Activated CD8-positive, alpha-beta memory T cell treated with anti-CD3 and anti-CD28 coated beads, Interleukin-2, amount 50 U/mL, for 4 hours (primary cell): ENCODE measurements around the gene CNTN6.

Source experiments
- DNase-seq: peaks from one replicate; pipeline ENCODE4 v3.0.0-alpha.2; 2020

CNTN6 gene

GRCh38 chr3:1183320-1184048 lies 90.7 kb downstream of the CNTN6 start:
- DNase-seq: no peak

DNA sequence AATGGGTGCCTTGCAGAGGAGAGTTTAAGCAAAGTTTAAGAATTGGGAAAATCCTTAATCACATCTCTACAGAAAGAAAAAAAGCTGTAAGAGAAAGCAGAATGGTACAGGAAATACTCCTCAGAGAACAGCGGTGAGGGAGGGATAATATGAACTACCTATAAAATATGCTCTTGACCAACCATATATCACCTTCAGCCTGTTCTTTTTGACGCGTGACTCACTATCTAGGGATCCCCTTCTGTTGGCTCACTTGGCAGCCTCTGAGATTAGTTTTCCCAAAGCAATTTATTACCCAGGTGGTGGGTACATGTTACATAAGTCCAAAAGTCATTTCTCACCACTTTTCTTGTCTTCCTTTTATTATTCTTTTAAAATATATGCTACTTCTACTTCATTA lies 97.7 kb downstream of the CNTN6 start:
- DNase-seq: no peak

GRCh38 chr3:1191026-1191425 lies 98.2 kb downstream of the CNTN6 start:
- no peak for DNase-seq

- DNase-seq: no peak
Measured at GRCh38 chr3:1195947-1196346, 103.1 kb downstream of the CNTN6 start.

GRCh38 chr3:1197051-1197450 lies 104.2 kb downstream of the CNTN6 start:
- no peak for DNase-seq

DNA sequence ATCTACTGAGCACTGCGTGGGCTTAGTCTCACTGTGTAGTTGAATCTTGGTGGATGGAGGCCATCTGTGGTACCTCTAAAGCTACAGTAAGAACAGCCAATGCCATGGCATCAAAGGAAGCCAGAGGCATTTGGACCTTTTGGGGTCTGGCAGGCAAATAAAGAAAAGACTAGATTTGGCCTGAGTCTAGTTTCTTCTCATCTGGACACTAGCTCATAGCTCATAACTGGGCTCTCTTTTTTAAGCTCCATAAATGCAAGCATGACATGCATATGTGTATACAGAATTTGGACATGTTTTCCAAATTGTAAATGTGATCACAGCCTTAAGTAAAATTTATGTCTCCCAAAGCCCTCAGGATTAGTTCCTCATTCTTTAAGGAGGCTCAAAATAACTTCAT lies 107.5 kb downstream of the CNTN6 start:
- no peak for DNase-seq

GRCh38 chr3:1207904-1208303 lies 115.1 kb downstream of the CNTN6 start:
- DNase-seq: no peak

- DNase-seq: no peak
Measured at GRCh38 chr3:1214933-1215332, 122.1 kb downstream of the CNTN6 start.

DNA sequence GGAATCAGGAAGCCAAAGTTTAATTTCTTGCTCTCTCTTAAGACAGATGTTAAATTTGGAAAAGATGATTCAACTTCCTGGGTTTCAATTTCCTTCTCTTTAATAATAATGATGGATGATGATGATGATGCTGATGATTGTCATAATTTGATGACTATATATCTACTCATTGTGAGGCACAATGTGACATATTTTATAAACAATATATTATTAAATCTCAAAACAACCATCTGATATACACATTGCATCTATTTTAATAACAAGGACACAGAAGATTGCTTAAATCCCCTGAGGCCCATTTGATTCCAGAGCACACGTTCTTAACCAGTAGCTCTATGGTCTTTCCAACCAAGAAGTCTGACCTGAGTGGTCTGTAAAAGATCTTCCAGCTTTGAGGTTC lies 124.0 kb downstream of the CNTN6 start:
- DNase-seq: no peak

- DNase-seq: no peak
Measured at GRCh38 chr3:1227111-1227510, 134.3 kb downstream of the CNTN6 start.

DNA sequence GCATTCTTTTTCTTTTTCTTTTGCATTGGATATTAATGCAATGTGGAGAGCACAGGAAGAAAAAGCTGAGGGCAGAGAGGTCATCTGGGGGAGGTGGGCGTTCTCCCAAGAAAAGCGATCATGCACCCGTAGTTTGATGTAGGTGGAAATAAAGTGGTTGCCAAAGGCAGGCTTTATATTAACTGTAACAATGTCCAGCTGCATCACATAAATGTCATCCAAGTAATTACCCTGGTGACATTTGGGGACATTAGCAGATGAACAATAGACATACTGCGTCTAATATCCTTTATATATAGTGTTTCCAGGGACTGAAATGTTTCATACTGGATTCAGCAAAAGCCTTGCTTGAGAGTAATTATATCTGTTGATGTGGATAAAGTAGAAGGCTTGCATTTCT lies 135.5 kb downstream of the CNTN6 start:
- no peak for DNase-seq

DNA sequence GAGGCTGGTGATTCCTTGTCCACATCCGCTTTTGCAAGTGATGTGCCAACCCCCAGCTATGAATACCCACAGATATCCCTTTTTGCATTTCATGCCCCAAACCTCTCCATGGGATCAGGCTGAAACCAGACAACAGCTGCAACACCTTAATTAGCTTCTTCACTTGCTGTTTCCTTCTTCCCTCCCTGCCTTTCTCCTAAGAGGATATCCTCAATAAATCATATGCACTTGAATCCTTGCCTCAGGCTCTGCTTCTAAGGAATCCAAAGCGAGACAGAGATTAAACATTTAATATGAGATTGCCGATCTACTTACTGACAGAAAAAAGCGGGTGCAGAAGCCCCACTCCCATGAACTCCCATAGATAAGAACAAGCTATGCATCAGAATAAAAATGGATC lies 138.1 kb downstream of the CNTN6 start:
- no peak for DNase-seq

DNA sequence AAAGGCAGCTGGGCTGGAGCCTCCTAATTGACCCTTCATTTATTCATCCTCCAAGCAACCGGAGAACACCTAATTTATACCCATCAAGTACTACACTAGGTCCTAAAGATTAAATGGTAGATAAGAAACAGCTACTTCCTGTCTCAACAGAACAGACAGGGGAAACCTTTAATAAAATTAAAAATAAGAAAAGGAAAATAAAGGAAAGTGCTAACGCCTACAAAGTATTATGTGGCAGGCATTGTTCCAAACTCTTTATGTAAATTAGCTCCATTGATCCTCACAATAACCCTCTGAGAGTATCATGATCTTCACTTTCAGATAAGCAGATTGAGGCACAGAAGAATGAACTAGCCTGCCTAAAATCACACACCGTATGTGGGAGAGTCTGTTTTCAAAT lies 139.5 kb downstream of the CNTN6 start:
- no peak for DNase-seq

GRCh38 chr3:1235526-1236120 lies 142.8 kb downstream of the CNTN6 start:
- no peak for DNase-seq

DNA sequence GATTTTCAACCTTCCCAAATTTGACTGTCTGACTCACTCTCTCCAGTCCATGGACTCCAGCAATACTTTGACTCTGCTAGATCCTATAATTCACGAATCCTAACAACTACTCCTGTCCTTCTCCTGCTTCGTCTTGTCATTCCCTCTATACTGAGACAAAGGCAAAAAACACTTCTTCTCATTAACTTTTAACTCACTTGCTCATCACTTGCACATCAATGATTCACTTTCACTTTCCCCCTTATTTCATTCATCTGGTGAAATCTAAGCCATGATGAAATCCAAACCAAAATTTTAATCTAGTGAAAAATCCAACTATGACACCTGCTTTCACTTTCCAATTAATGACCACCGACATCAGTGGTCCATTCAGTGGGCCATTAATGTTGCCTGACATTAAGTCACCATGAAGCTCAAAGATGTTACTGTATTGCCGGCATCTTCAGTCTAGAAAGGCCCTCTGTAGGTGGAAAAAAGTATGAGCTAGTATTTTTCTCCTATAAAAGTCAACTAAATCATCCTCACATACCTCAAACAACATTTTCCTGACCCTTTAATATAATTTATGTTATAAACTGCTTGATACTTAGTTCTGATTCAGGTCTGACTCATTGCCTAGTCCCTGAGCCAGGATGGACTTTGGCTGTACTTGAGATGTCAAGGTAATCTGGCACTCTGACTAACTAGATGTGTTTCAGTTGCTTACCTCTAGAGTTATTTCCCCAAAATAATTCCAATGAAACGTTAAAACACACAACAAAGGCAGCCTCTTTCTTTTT lies 158.6 kb downstream of the CNTN6 start:
- DNase-seq: no peak

DNA sequence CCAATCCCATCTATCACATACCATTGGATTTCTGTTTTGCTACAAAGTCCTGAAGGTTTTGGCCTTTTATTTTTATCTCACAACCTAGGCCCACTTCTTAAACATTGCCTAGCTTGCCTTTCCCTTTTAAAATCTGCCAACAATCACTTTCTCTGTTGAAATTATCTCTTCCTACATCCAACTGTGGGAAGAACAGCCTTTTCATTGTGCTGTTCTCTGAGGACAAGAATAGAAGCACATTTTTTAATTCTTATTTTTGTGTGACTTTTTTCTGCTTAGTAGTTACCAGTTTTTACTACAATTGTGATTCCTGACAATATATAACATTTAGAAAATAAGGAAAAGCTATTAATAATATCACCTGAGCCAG lies 159.2 kb downstream of the CNTN6 start:
- no peak for DNase-seq

- DNase-seq: no peak
Measured at GRCh38 chr3:1262246-1262645, 169.4 kb downstream of the CNTN6 start.

DNA sequence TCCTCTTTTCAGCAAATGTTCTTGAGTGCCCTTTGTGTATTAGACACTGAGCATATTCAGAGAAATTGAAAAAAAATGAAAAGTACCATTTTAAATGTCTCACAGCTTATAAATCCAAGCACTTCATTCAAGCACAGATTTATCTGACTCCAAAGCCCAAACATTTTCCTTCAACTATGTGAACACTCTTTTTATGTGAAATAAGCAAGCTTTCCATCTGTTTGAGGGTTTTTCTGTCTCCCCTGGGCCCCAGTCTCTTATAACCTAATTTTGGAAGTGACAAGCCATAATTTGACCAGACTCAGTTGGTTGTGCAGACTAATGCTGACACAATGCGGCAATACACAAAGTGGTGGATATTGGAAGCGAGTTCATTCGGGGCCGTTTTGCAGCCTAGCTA lies 170.3 kb downstream of the CNTN6 start:
- no peak for DNase-seq

DNA sequence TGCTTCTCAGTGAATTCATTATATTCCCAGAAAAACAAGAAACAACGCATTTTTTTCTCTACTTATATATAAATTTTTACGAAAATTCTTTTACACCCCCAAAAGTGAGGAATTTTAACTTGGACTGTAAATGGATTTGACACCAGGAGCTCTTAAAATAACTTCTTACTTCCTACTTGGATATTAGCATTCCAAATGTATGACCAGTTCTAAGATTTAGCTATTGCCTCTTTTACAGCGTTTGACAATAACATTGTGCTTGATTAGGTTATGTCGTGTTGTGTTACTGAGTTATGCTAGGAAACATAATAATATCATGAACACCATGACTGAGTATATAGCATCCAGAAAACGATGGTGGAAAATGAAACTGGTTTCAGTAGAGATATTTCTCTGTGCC lies 177.0 kb downstream of the CNTN6 start:
- no peak for DNase-seq

DNA sequence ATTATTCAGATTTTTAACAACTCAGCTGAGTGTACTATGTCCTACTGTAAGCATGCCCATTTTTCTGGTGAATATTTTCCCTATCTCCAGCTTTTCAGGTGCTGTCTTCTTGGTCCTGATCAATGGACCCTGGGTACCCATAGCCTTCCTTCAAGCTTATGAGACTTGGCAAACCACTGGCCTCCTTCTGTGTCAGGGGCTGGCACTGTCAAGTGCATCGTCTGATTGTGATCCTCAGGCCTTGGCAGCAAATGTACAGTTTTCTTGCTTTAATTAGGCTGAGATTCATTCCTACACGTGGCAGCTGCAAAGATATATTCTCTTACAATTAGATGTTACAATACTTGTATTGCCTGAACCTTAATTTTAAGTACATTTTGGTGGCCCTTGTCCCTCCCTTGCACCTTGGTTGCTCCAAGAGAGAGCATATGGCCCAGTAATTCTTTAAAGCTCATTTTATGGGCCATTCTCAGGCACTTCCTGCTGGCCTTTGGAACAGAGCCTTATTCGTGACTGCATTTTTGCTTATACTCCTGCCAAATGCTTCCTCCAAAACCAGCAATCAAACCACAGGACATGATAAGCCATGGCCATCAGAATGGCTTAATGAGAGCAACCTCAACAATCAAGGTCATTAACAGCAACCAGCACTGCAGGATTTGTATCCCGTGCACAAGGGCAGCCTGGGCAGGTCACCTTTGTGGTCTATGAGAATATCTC lies 179.9 kb downstream of the CNTN6 start:
- DNase-seq: no peak

GRCh38 chr3:1275495-1275894 lies 182.7 kb downstream of the CNTN6 start:
- DNase-seq: no peak

DNA sequence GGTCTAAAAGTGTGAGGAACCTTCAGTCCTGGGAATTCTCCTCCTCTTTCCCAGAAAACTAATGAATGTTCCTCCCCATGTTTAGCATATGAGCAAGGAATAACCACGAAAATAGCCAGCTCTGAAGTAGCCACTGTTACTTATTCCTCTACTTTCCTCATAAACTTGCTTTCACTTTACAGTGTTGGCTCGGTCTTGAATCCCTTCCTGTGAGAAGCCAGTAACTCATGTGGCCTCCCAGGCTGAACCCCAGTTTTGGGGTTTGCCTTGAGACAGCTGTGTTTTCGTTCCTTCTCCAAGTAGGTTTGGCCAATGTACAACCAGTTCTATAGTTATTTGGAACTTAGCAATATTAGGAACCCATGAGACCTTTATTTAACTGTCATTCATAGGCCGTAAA lies 195.0 kb downstream of the CNTN6 start:
- DNase-seq: no peak

DNA sequence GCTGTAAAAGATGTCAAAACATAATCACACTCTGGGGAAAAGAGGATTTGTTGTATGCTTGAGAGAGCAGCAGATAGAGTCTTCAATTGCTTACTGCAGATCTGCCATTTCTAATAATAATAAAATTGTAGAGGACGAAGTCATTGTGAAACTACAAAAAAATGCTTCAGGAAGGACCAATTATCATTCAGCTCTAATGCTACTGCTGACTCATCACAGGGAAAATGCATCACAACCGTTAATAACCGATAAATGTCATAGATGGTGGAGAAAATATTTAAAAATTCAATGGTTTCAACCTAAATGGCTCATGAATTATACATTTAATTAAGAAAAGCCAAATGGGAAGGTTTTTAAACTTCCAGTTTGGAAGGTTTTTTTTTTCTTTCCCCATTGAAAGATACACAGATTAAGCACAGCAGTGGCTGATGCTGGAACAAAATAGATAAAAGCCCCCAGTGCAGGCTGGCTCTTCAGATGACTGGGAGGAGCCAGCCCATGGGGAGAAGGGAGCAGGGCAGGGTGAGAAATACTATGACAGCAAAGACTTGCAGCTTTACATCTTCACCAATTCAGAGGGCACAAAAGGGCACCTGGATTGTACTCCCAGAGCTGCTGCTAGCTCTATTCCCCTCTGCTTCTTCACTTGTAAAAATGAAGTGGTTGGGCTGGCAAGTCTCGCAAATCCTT lies 196.1 kb downstream of the CNTN6 start:
- no peak for DNase-seq
